SKM-1 (cell line): ENCODE data around the gene TLX2.

ENCODE experiments used
- DNase-seq: peaks from one replicate; lab custom pipeline; 2025; ENCODE audit not compliant: unreplicated experiment; lab: John Stamatoyannopoulos, UW

TLX2 gene

DNA sequence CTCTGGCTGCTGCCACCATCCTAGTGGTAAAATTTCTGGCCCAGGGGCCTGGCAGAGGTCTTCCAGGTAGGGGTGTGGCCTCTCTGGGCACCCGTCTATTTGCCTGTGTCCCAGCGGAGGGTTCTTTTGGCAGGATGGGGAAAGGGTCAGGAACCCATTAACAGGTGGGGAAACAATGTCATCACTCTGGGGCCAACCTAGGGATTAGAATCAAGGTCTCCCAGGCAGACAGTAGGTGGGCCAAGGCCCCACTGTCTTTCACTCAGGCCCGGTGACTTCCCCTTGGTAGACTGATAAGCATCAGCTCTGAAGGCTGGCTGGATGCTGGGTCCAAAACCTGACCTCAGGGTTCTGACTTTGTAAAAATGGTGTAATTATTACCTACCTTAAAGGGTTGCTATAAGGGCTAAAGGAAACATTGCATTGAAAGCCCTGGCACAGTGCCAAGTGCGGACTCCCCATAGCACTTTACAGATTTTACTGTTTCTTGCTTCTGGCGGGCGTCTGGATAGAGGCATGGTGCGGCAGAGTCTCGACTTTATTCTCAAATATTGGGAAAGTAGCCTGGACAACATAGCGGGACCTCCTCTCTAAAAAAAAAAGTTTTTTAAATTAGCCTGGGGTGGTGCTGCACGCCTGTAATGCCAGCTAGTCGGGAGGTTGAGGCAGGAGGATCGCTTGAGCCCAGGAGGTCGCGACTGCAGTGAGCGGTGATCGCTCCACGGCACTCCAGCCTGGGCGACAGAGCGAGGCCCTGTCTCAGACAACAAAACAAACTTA, 17.1 kb upstream of the TLX2 start:
- no peak for DNase-seq

DNA sequence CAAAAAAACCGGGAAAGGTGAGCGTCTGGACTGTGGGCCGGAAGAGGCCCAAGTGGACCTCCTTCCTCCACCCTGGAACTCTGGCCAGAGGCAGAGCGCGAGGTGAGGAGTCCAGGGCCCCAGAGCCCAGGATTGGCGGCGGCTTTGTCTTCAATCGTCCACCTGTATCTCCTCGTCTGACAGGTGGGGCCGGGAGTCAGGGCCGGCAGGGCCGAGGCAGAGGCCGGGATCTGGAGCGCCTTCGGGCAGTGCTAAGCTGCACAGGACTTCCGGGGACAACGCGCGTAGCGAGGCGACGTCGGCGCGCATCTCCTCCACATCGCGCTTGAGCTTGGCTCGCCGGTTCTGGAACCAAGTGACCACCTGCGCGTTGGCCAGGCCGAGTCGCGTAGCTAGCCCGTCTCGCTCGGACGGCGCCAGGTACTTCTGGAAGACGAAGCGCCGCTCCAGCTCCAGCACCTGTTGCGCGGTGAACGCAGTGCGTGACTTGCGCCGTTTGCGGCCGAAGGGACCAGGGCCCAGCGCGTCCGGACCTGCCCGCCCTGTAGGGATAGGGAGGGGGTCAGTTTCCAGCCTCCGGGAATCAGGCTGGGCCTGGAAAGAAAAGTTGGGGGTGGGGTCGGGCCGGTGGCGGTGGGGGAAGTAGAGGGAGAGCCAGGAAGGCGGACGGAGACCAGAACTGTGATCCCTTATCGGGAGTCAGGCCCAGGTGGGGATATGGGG, 16.3 kb upstream of the TLX2 start:
- DNase-seq = no peak

- no peak for DNase-seq
Measured at GRCh38 chr2:74498500-74499266, 15.6 kb upstream of the TLX2 start.

DNA sequence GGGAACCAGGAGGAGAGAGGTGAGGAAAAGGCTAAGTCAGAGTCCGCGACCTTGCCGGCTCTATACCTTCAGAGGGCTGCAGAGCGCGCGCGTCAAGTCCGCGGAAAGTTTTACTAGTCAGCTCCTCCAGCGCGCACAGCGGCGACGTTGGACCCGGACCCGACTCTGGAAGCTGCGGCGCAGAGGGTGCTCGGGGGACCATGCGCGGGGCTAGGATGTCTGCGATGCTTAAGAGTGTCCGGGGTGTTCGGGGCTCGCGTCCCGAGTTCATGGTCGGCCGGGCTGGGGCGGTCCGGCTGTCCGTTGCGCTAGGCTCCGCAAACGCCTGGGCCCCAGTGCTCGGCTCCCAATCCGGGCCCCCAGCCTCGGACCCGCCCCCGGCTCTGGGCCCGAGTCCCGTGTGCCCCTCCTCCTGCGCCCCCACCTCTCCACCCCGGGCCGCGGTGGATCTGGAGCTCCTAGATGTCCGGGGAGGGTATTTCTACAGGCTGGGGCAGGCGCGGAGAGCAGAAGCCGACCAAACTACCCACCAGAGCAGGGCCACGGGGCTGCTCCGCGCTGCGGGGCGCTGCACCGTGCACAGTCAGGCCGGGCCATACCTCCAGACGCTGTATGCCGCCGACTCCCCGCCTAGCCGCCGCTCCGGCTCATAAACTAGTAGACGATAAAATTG, 14.8 kb upstream of the TLX2 start, which contains the start of gene LBX2:
LBX2 (minus strand) TSS at position 337 of the 673 bp plus-strand sequence; CDS start at position 271, 66 bp downstream.
- no peak for DNase-seq

GRCh38 chr2:74499940-74500577, 14.2 kb upstream of the TLX2 start:
- no peak for DNase-seq

- DNase-seq = no peak
Measured at GRCh38 chr2:74500578-74500946, 13.7 kb upstream of the TLX2 start.

DNA sequence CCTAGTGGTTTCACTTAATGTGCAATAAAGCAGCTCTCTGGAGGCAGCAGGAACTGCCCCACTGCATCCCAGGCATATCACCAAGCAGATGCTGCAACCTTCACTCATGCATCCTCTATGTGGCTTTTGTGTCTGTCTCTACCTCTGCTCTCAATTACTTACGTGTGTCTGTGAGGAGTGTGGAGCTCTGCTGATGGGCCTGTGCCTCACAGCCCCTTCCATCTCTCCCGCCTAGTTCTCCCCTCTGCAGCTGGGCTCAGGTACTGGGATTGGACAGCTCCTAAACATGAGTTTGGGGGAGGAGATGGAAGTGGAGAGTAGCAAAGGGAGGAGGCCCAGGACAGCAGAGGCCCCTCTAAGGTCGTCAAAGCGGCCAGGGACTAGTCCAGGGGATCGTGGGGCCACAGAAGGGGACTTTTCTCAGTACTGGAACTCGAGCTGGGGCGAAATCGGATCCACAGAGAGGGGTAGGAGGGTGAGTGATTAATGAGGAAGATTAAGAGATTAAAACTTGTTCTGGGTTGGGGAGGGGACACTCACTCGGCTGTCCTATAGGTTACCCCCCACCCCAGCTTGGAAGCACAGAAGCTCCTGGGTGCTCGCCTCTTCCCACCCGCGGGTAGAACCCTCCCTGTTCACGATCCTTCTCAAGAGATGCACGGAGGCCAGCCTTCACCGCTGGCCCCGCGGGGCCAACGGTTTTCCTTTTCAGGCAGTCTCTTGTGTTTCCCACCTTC, 12.7 kb upstream of the TLX2 start:
- DNase-seq = no peak

GRCh38 chr2:74502147-74502719, 12.0 kb upstream of the TLX2 start:
- DNase-seq = no peak

DNA sequence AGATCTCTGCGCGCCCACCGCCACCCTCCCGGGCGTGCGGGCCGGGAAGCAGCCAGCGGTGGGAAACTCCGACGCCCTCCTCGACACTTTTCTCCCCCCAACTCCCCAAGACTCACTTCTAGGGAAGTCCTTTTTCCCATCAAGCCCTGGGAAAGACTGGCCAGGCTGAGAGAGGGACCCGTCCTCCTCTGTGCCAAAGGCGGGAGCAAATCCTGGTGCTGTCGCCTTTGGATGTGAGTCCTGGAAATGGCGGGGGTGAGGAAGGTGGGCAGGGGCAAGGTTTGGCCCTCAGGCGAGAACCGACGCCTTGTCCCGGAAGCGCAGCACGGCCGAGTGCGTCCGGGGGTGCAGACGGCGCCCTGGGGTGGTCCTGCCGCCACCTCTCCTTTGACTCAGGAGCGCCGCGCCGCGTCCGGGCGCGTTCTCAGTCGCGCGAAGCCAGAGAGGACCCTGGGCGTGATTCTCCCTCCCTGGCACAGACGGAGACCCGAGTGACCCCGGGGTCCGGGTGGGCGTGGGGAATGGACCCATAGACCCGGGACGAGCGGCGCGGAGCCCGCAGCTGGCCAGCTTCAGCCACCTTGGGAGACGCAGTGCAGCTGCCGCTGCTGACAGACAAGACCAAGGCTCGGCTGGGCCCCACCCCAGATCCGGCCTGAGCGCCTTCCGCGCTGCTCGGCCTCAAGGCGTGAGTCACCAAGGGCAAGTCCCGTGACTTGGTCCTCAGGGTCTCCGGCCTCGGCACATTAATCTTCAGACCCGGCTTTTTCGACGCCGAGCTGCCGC, 11.3 kb upstream of the TLX2 start:
- no peak for DNase-seq

GRCh38 chr2:74503506-74504475, 10.5 kb upstream of the TLX2 start:
- no peak for DNase-seq

GRCh38 chr2:74504591-74504990, 9.7 kb upstream of the TLX2 start:
- DNase-seq = no peak

- no peak for DNase-seq
Measured at GRCh38 chr2:74505448-74506246, 8.6 kb upstream of the TLX2 start.

GRCh38 chr2:74507145-74507925, 6.9 kb upstream of the TLX2 start, which contains the start of gene PCGF1:
TSS of gene PCGF1 (minus strand) at chr2:74507695. CDS start at chr2:74507668, 27 bp downstream.
- peak; percentile 95 for DNase-seq

DNA sequence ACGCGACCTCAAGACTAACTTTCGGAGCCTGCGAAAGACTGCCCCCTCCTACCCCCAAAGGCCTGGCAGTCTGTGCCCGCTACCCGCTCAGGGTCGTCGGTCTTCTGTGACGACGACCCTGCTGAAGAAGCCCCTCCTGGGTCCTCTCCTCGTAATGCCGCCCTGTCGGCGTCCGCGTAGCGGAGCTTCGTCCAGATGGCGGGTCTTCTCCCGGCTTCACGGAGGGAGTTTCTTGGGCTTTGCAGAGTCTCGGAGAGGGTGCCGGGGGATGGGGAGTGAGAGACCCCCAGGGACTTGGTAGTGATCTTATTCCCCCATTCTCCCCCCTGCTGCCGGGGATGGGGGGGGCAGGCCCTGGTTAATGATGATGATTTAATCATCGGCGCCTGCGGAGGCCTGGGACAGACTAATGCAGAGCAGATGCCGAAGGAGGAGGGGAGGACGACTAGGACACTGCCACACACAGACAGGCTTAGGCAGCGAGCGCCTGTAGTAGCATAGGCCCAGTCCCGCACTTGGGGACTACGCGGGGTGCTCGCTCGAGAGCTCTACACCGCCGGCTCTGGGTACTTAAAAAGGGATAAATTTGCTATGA, 6.2 kb upstream of the TLX2 start:
- no peak for DNase-seq

- DNase-seq = no peak
Measured at GRCh38 chr2:74510272-74510671, 4.0 kb upstream of the TLX2 start.
